ENCODE results near the gene SHISAL2A.

SHISAL2A gene

GRCh38 chr1:52632732-52633290, at the start of gene SHISAL2A:
Gene SHISAL2A, plus strand, starts transcription at chr1:52633168. Its CDS starts 326 bp downstream, at chr1:52633494.
- DNase-seq, result peak; percentile 54

DNA sequence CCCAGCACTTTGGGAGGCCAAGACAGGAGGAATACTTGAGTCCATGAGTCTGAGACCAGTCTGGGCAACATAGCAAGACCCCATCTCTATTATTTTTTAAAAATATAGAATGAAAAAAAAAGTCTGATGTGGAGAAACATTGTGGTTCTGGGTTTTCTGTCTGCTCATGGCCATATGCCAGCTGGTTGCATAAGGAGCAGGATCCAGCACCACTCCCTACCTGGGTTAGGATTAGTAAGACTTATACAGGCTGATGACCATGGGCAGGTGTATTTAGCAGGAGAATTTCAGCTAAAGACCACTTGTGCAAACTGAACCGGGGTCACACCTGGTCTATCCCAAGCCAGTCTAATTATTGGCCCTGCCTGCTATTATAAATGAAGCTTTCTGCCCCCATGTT, 47.5 kb upstream of the SHISAL2A start:
- no peak for DNase-seq

GRCh38 chr1:52588027-52588426, 44.9 kb upstream of the SHISAL2A start:
- DNase-seq, result no peak

- no peak for DNase-seq
These were observed 44.4 kb upstream of the SHISAL2A start for GRCh38 chr1:52588535-52588934.

DNA sequence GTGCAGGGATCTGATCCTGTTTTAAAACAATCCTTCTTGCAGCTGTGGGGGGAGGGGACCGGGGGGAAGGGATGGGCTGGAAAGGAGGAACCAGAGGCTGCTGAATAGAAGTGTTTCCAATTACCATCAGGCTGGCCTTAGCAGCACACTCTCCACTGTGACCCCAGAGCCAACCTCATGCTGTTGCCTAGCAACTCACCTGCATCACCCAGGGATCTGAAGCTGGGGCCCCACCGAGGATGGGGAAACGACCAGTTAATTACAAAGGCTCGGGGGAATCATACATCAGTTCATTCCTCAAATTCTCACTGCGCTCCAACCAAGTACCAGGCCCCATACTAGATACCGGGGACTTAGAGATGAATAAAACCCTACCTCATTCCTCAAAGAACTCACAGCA, 42.7 kb upstream of the SHISAL2A start:
- DNase-seq, result no peak

DNA sequence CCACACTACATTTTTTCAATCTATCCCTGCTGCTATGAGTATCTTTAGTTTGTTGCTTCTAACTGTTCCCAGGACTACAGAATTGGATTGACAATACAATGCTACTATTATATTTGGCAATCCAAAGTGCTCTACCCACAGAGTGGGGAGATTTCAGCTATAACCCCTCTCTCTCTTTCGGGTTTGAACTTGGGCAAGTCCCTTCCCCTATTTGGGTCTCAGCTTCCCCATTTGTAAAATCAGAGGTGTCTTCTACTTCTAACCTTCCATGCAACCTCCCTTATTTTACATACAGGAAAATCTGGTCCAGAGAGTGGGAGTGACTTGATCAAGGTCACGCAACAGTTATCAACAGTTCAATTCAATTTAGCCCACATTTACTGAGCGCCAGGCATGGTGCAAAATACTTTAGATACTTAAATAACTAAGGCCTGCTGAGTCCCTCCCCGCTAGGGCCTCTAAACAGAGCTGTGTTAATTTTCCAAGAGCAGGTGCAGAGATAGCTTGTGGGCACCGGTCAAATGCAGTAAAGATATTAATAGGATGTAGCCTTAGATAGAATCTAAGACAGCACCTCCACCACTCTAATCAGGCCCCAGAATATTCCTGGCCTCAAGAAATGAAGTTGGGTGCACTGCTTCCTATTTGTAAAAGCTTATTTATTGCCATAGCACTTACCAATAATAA, 40.2 kb upstream of the SHISAL2A start:
- no peak for DNase-seq

DNA sequence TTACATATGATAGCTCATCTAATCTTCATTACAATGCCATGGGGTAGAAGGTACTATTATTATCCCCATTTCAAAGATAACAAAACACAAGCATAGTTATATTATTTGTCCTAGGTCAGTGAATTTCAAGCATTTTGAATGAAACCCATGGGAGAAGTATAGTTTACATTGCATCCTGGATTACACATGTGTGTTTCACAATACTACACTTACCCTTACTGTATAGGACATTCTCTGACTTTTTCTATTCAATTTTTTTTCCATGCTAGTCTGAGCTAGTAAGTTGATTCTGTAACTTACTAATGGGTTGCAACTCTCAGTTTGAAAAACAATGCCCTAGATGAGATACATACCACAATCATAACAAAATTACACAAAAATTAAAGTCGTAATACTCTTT, 39.5 kb upstream of the SHISAL2A start:
- DNase-seq, result no peak

DNA sequence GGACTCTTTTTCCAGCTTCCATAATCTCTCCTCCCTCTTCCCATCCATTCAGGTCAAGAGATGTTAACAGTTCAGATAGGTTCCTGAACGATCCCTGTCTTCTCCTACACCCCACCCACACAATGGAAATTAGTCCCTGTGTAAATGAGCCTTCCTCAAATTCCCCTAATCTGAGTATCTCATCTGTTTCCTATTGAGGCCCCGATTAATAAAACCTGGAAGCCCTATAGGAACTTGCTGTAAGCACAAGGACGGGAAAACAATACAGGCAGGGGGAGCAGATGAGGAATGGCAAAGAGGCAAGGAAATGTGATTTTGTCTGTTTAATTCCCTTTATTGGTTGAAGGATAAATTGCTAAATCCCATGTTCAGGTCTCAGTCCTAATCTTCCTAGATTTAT, 37.9 kb upstream of the SHISAL2A start:
- no peak for DNase-seq

DNA sequence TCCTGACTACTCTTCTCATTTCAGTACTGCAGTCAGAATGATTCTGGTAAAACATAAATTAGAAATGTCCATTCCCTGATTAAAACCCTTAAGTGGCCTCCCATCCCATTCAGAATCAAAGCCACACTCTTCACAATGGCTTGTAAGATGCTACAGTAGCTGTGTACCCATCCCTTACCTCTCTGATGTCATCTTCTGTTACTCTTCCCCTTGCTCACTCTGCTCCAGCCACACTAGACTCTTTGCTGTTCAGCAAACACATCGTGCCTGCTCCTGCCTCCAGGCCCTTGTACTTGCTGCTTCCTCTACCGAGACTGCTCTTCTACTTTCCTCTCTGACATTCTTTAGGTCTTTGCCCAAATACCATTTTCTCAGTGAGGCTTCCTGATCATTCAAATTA, 35.1 kb upstream of the SHISAL2A start:
- DNase-seq, result no peak

GRCh38 chr1:52598729-52599128, 34.2 kb upstream of the SHISAL2A start:
- DNase-seq, result no peak

DNA sequence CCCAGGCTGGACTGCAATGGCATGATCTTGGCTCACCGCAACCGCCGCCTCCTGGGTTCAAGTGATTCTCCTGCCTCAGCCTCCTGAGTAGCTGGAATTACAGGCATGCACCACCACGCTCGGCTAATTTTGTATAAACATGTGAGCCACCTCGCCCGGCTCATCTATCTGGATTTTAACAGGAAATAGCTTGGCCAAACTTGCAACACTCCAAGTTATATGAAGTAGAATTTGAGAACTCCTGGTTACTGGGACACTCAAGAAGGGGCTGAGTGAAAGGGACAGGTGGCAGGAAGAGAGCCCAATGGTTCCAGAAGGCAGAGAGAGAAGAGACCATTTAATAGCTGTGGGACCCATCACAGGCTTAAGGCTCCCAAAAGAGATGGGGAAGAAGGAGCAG, 33.7 kb upstream of the SHISAL2A start:
- no peak for DNase-seq

DNA sequence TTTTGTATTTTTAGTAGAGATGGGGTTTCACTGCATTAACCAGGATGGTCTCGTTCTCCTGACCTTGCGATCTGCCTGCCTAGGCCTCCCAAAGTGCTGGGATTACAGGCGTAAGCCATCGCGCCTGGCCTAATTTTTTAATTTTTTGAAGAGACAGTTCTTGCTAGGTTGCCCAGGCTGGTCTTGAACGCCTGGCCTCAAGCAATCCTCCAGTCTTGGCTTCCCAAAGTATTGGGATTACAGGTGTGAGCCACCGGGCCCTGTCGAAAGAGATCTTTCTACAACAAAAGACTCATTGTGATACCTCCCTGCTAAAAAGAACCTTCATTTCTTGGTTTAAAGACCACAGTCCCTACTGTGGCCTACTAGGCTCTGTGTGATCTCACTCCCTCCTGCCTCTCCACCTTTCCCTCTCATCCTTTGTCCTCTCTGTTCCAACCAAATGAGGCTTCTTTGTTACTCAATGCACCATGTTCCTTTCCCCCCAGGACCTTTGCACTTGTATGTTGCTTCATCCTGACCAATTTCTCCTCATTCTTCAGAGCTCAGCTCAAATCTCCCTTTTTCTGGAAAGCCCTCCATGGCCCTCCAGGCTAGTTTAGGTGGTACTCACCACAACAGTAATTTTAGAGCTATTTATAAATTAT, 32.3 kb upstream of the SHISAL2A start:
- no peak for DNase-seq

GRCh38 chr1:52601519-52601918, 31.4 kb upstream of the SHISAL2A start:
- DNase-seq, result no peak

DNA sequence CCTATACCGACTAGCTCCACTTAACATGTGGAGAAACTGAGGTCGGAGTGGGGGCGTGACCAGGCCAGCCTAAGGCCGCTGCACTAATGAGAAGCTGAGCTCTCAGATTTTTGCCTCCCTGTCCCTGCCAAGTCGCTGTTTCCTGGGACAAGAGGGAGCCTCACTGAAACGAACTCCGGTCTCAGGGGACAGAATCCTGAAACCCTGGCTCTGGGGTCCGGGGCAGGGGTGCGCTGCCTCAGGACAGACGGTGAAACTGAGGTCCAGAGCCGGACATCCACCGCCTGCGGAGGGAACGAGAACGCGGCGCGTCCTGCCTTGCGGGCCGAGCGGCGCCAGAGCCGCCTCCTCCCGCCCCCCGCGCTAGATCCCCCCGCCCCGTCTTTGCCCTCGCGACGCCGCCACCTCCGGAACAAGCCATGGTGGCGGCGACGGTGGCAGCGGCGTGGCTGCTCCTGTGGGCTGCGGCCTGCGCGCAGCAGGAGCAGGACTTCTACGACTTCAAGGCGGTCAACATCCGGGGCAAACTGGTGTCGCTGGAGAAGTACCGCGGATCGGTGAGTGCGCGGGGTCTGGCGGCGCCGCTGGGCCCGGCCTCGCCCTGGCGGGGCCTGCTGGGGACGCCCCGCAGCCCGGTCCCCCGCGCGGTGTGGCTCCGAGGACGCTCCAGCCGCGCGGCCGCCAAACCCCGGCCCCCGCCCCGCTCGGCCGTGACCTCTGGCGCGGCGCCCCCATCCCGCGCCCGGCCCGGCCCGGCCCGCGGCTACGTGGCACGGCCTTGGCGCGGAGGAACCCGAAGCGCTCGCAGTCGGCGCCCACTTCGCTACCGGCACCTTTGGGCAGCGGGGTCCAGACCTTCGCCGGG, 30.7 kb upstream of the SHISAL2A start, which contains the start of gene GPX7:
TSS of gene GPX7 (plus strand) at position 381 of the 865 bp plus-strand sequence. CDS start at position 420, 39 bp downstream.
- peak; percentile 52 for DNase-seq

DNA sequence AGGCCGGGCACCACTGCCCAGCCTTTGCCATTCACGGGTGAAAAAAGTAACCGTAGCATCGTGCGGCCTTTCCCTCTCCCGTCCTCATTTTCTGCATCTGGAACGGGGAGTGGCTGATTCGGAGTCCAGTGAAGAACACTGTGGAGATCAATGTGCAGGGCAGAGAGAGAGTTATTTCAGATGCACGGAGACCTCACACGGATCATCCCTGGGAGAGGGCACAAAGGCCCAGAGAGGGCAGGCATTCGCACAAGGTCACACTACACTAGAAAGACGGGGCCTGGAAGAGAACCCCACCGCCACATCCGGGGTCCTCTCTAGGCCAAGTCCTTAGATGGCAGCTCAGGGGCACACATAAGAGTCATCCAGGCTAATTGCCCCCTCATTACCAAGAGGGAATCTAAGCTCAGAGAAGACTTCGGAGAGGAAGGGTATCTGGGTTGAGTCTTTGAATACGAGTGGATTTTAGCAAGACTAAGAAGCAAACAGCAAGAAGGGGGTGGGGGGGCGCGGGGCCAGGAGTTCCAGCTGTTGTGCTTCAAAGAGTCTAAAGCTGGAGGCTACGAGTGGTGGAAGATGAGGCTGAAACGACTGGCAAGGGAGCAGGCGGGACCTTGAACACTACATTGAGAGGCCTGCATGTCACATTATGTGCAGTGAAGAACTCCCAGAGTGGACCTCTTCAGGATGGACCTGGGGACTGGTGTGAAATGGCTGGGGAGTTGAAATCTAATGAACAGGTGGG, 29.9 kb upstream of the SHISAL2A start:
- DNase-seq, result peak; percentile 8

DNA sequence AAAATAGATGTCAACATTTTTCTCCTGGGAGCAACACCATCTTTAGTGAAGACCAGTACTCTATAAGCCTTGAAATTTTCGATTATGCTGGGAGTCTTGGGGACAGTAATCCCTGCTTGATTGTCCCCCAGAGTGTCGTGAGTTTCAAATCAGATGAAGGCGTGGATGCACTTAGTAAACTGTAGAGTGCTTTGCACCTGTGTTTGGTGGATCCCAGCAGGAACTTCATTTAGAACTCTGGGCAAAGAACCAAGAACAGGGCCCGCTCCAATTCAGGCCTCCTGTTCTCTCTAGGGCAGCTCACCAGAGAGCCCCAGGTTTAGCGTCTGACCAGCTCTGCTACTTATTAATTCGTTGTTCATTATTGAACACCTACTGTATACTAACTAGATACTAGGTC, 29.3 kb upstream of the SHISAL2A start:
- no peak for DNase-seq

DNA sequence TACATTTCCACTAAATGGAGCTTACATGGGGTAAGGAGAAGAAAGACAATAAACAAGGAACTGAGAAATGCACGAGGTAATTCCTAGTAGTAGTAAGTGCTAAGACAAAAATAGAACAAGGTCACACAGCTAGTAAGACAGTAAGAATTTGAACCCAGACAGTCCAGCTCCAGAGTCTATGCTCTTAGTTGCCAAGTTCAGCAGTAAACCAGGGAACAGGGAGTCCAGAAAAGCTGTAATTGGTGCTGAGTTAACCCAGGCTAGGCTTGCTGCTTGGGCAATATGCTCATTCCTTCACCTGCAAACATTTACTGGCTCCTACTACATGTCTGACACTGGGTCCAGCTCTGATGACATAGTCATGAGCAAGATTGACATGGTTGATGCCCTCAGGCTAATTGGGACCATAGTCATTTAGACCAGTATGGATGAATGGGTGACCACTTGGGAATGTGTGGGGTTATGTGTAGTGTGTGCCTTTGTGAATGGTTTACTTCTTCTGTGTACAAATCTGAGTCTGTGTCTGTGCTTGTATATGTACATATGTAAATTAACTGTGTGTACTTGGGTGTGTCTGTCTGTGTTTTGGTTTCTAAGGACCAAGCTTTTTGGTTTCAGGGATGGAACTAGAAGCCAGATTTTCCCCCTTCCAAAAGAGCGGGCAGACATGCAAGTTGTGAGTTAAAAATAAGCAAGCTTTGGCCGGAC, 28.8 kb upstream of the SHISAL2A start:
- no peak for DNase-seq

GRCh38 chr1:52613636-52614373, 19.2 kb upstream of the SHISAL2A start:
- no peak for DNase-seq

- DNase-seq, result no peak
These were observed 18.3 kb upstream of the SHISAL2A start for GRCh38 chr1:52614671-52615070.

DNA sequence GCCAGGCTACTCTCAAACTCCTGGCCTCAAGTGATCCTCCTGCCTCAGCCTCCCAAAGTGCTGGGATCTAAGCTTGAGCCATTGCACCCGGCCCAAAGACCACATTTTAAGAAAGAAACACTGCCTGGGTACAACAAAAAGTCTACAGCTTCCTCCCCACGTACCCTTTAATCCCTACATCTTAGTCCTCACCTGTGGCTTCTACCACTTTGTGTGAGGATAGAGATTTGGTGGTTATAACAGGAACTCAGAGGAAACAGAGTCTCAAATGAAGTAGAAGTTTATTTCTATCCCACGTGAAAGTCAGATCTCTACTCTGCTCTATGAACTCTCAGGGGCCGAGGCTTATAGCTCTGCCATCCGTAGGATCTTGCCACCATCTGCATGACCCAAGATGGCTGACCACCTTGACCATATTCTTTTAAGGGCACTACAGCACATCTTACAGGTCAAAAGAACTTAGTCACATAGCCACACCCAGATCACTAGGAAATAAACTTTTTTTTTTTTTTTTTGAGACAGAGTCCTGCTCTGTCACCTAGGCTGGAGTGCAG, 17.4 kb upstream of the SHISAL2A start:
- DNase-seq, result no peak

- no peak for DNase-seq
These were observed 11.0 kb upstream of the SHISAL2A start for GRCh38 chr1:52621950-52622349.
